HG02588 (cell line): Measurements from ENCODE around the gene TRIP12.
"Not testable (repeated sequence)": the region's sequence is repeated elsewhere in the genome, so short reads cannot be mapped to it uniquely, and the experiment has no call there.

ENCODE experiments used
- ATAC-seq: cut with Tn5 transposase; IDR thresholded peaks from one replicate; pipeline ENCODE4 v1.9.1; 2021; ENCODE audit warnings: mild to moderate bottlenecking, moderate library complexity; ENCODE audit not compliant: unreplicated experiment

TRIP12 gene

DNA sequence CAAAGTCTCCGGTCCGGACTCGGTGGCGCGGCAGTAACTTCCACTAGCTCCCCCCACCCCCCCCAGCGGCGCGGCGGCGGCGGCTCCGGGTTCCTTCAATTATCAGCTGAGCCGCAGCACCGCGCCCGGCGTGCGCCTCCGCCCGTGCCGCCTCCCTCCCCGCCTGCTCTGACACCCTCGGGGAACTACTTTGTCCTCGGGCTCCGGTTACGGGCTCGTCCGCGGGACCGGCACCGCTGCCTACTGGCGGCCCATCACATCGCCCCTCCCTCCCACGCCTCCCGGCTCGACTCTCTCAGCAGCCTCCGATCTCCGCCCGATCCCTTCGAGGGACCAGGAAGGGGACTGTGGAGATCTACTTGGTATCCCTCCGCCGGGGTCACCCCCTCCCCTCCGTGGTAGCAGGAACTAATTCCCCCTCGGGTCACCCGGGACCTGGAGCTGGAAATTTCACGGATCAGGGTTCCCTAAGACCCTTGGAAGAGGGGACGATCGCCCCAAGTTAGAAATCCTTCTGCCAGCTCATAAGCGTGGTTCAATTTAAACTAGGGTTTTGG is at the start of gene TRIP12:
Gene TRIP12, minus strand, starts transcription at position 118 of the 557 bp plus-strand sequence. CDS start 41,930 bp downstream, outside the sequence.
- peak; percentile 59 for ATAC-seq

DNA sequence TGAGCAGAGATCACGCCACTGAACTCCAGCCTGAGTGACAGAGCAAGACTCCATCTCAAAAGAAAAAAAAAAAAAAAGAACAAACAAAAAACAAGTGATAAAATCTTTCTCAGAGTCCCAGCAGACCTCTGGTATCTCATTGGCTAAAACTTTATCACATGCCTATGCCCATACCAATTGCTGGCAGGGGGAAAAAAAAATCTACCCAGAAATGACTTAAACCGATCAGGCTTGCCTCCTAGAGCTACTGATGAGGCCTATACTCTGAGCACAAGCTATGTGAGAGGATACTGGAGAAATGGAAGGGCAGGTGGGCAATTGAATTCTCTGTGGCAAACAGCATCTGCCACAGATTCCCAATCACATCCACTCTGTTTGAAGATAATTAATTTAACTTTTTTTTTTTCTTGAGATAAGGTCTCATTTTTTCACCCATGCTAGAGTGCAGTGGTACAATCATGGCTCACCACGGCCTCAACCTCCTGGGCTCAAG is 49.5 kb upstream of the TRIP12 start:
- ATAC-seq, result no peak

DNA sequence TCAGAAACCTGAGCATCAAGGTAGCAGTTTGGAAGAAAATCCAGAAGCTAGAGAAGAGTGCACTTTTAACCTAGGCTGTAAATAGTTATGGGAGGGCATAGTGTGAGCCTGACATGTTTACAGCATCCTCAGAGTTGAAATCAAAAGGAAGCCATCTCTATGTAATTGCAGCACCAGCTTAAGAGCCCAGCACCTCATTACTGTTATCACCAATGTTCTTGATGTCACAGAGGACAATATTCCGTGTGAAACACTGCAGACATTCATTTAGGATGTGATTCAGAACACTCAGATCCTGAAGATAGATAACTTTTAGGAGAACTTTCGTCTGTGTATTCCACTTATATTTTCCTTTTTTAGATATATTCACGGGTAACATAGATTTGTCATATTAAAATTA is 48.6 kb upstream of the TRIP12 start:
- no peak for ATAC-seq

DNA sequence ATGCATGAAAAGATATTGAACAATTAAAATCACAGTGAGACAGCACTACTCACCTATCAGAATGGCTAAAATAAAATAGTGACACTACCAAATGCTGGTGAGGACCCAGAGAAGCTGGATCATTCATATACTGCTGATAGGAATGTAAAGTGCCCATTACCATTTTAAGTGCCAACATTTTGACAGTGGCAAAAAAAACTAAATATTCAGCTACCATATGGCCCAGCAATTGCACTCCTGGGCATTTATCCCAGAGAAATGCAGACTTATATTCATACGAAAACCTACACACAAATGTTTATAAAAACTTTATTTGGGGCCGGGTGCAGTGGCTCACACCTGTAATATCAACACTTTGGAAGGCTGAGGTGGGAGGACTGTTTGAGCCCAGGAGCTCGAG is 48.1 kb upstream of the TRIP12 start:
- no peak for ATAC-seq

DNA sequence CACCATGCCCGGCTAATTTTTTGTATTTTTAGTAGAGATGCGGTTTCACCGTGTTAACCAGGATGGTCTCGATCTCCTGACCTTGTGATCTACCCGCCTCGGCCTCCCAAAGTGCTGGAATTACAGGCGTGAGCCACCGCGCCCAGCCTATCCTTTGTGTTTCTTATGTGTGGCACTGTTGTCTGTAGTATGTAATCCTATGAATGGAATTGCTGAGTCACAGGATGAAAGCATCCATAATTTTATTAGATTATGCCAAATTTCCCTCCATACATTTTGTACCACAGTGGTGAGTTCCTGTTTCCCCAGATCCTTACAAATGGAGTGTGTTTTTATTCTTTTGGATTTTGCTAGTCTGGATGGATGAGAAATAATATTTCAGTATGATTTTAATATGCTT is 41.8 kb upstream of the TRIP12 start:
- ATAC-seq, result not testable (repeated sequence)

DNA sequence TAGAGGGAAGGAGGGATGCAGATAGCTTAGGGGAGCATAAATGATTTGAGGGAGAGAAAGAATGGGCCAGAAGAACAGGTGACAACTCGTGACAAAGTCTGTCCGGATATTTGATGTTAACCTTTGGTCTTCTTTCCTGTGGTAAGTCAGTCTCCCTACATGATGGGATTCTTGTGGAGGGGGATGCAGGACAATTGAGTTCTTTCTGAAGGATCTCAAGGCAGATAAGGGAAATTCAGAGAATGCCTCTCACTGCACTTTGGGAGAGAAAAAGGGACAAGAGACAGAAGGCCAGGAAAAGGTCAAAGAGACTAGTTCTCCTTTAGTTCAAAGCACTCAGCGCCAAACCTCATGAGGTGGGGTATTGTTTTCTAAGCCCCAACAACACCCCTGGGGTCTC is 34.7 kb upstream of the TRIP12 start:
- no peak for ATAC-seq

DNA sequence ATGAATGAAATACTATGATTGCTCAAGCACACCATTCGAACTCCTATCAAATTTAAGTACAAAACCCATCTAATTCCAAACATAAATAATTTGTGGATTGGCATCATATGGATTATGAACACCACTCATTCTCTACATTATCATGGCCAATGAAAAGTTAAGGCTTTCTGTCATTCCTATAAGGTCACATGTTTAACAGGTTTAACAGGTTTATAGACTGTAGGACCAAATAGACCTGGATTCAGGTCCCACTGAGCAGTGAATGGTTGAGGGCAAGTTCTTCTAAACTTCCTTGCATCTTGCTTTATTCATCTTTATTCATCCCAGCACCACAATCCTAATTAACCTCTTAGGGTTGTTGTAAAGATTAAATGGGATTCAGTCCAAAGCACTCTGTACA is 33.9 kb upstream of the TRIP12 start:
- ATAC-seq, result no peak

DNA sequence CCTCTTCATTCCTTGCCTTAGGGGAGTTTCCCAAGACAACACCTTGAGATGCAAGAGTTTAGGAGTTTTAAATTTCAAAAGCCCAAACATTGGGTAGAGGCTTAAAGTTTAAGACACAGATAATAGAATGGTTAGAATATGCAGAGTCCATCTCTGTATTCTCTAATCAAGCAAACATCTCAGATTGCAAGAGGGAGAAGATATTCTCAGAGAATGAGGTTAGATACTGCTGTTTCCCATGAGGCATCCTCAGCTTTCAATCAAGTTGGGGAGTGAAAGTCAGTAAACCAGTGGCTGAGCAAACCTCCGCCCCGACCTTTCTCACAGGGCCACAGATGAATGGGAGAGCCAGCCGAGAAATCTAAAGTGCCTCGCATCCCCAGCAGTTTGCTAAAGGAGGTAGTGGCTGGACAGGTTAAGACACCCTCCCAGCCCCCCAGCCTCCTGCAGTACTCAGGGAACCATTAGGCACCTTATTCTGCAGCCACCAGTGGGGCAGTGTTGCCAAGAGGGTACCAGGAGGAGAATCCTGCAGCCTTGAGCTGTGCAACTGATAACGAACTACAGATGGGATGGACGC is 30.5 kb upstream of the TRIP12 start:
- ATAC-seq, result no peak

DNA sequence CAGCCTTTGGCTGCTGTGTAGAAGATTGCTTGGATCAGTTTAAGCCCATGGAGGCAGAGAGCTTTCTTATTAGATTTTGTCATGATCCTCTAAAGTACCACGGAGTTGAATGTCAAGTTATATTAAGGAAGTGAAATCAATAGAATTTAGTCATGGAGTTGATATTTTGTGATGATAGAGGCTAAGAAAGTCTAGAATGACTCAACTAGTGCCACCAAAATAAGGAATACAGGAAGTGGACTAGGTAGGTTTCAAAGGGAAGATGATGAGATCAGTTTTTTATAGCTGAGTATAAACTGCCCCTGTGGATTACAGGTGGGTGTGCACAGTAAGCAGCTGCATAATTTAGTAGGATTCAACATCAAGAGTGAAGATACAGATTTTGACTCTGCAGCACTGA is 25.7 kb upstream of the TRIP12 start:
- no peak for ATAC-seq

DNA sequence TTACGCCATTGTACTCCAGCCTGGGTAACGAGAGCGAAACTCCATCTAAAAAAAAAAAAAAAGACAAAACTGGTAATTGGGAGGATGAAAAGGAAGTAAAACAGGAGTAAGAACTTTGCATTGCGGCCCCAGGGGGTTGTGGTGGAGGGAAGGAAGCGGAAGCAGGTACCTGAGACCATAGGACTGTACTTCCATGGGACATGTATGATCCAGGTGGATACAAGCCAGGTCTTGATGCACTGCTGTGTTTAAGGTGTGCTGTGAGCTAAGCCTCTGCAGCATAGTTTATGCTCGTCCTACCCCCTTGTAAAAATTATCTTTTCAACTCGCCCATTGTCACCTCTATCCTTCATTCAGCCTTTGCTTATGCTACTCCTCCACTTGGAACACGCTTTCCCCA is 24.2 kb upstream of the TRIP12 start:
- no peak for ATAC-seq

DNA sequence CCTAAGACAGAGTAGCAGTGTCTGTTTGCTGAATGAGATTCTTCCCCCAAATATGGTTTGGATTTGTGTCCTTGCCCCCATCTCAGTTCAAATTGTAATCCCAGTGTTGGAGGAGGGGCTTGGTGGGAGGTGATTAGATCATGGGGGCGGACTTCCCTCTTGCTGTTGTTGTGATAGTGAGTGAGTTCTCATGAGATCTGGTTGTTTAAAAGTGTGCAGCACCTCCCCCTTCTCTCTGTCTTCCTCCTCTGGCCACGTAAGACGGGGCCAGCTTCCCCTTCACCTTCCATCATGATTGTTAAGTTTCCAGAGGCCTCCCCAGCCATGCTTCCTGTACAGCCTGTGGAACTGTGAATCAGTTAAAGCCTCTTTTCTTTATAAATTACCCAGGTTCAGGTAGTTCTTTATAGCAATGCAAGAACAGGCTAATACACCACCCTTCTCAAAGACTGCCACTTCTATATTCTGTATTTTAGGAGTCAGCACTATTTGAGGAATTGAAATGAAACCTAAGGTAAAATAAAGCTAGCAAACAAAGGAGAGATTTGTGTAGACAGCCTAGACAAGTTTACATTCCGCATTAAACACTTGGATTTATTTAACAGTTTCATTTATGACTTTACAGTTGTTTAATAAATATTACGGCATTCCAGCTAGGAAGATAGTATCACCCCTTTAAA is 22.1 kb upstream of the TRIP12 start:
- no peak for ATAC-seq

DNA sequence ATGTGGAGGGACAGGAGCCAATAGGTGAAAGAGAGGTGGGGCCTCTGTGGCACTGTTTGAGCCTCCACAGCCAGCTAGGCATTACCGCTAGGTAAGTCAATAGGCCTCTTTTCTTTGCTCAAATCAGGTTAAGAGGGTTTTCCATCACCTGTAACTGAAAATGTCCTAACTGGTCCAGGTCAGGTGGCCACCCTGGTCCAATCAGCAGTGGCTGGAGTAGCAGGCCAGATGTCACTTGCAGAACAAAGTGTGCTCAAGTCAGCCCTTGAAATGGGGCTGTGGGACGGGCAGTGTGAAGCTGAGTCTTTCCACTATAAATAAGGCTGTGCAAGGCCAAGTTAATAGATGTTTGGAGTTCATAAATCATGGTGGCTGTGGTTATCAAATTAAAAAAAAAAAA is 21.4 kb upstream of the TRIP12 start:
- no peak for ATAC-seq

DNA sequence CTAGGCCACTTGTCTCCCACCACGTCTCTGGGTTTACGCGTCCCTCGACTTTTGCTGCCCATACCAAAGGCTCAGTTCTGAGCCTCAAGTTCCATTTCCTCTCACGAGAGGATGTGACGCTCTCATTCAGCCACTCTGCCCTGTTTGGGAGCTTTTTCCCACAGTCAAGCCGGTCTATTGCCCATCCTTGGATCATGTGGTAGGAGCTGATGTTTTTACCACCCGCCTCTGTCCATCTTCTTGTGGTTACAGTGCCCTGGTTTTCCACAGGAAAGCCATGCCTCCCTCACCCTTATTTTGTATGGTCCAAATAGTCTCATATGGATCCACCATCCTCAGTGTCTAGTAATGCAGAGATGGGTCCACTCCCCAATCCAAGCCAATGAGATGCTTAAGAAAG is 20.9 kb upstream of the TRIP12 start:
- ATAC-seq, result no peak

DNA sequence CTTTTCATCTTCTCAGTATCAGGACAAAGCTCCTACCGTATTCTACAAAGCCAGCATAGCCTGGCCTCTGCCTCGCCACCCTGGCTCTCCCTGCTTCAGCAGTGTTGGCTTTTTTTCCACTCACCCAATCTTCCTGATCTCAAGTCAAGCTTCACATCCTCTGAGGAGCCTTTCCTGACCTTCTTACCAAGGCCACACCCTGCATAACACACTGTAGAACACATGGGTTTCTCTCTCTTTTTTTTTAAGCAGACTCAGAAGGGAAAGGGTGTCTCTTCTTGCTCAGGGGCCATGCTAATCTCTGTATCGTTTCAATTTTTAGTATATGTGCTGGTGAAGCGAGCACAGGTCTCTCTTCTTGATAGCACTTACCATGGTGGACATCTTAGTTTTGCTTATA is 15.7 kb upstream of the TRIP12 start:
- ATAC-seq, result no peak

DNA sequence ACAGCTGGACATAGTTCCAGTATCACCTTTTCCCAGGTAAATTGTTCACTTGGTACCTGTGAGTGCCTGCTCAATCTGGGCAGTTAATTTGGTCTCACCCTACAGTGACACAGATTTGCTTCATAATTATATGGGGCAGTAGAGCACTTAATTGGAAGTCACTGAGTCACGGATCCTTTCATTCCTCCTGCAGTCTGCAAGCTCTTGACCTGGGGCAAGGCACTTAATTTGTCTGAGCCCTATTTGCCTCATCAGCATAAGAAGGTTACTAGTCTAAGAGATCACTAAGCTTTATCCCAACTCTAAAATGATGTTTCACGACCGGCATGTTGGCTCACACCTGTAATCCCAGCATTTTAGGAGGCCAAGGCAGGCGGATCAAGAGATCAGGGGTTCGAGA is 9.4 kb upstream of the TRIP12 start:
- ATAC-seq, result no peak

DNA sequence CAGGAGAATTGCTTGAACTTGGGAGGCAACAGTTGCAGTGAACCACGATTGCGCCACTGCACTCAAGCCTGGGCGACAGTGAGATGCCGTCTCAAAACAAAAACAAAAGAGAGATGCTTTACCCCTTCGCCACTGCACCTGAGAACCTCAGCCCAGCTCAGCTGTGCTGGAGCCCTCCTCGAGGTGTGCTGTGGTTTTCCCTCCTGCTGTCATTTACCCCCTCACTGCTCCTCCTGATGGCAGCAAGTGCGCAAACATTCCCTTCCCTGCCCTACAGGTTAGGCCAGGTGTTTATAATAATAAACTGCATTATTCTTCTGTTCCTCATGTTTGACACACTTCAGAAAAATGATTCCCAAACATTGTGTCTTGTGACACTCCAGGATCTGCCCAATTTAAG is 8.8 kb upstream of the TRIP12 start:
- no peak for ATAC-seq

DNA sequence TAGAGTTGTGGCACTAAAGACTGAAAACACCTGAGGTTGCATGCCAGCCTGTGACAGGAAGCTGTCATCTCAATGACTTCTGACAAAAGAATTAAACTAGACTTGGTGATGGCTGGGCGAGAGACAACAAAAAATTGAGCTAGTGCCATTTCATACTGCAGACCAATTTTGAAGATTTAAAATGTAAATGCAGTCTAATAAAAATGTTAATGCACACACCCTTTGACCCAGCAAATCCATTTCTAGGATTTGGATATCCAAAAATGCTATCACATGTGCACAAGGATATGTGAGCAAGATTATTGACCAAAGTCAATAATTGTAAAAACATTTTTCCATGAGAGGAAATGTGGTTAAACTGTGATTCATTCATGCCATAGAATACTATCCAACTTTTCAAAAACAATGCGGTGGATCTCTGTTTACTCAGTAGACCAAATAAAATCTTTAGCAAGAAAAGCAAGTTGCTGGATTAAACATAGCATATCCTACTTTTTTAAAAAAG is 6.1 kb upstream of the TRIP12 start:
- ATAC-seq, result no peak

DNA sequence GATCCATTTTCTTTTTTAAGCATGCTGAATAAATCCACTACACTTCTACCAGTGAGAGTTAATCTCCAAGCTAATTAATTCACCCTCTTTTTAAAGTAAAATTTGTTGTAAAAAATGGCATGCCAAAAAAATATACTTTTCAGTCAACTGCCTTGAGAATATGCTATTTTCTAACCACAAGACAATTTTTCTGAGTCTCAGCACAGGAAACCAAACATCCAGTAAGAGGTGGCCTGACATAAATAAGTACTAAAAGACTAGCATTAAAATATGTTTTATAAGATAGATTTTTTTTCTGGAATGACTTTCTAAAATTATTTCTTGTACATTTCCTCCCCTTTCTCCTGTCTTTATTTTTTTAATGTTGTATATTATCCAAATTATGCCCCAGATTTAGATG is 3.4 kb upstream of the TRIP12 start:
- ATAC-seq, result no peak

DNA sequence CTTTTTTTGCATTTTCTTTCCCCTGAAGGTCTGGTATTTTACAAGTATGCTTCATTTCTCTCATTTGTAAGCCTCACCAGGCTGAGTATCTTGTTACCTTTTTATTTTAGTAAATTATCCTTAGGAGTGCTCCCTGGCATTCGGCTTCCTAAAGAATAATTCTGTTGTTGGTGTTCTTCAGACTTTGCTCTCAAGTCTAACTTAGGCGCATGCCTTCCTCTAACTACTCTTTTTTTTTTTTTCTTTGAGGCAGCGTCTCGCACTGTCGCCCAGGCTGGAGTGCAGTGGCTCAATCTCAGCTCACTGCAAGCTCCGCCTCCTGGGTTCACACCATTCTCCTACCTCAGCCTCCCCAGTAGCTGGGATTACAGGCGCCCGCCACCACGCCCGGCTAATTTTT is 2.7 kb upstream of the TRIP12 start:
- not testable (repeated sequence) for ATAC-seq

DNA sequence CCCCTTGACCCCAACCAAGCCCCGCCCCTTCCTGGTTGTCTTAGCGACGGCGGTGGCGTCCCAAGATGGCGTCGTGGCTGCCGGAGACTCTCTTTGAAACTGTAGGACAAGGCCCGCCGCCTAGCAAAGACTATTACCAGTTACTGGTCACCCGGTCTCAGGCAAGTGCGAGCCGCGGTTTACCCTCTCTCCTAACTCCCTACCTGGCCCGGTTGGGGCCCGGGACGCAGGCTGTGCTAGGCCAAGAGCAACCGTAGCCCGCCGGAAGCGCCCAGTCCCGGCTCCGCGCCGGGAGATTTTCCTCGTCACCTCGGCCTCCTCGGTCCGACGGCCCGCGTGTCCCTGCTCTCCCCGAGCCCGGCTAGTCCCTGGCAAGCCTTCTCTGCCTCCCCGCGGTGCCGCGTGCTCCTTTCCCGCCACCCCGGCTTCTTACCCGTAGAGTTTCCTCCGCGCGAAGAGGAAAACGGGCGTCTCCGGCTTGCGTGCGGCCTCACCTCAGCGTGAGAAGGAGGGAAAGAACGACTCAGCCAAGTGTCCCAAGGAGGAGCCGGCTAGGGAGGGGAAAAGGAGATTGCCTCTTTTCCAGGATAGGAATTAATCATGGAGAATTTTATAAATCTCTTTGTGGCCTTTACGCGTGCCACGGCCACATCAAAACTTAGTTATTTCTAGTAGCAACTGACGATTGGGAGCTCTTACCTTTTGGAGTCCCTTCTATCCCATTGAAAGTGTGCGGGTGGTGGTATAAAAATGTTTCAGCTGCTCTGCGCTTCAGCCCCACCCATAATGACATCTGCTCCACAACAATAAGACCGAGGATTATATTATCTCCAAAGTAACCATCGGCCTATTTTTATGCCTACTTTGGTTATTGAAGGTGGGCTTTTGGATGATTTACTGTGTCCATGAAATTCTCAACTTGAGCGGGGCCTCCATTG is 909 bp upstream of the TRIP12 start, which contains the start of gene FBXO36:
Gene FBXO36, plus strand, starts transcription at position 55 of the 938 bp plus-strand sequence. Its CDS starts 11 bp downstream, at position 66.
- peak; percentile 63 for ATAC-seq
